HG02759 (cell line): ENCODE measurements around the gene DUT.

Experiments used
- ATAC-seq: cut with Tn5 transposase; IDR thresholded peaks from one replicate; pipeline ENCODE4 v1.9.1; 2021; ENCODE audit warnings: mild to moderate bottlenecking, moderate library complexity; ENCODE audit not compliant: unreplicated experiment

DUT gene

GRCh38 chr15:48330855-48331795 lies at the start of gene DUT:
Gene DUT (plus strand): TSS chr15:48331429. CDS start chr15:48331516, 87 bp downstream.
- peak; percentile 86 for ATAC-seq

DNA sequence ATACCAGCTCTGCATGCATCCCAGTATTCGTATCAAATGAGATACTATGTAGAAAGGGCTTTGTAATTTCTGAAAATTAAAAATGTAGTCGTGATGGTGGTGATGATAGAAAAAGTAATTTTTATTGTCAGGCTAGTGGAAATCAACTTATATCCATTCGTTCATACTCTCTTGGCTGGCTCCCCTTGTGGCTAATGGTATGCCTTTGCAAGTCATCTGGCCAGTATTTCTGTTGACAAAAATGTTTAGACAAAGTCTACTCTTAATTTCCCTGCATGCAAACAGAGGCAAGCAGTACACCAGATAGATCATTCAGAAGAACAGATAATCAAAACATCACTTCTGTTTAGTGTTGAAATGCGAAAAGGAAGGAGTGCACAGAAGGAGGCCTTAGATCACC lies 49.6 kb upstream of the DUT start:
- ATAC-seq, result no peak

- ATAC-seq, result no peak
These were observed 49.0 kb upstream of the DUT start for GRCh38 chr15:48282216-48282615.

GRCh38 chr15:48283396-48284145 lies 47.7 kb upstream of the DUT start:
- ATAC-seq, result no peak

GRCh38 chr15:48285329-48286214 lies 45.7 kb upstream of the DUT start:
- peak; percentile 75 for ATAC-seq

- ATAC-seq, result no peak
These were observed 41.6 kb upstream of the DUT start for GRCh38 chr15:48289628-48290027.

DNA sequence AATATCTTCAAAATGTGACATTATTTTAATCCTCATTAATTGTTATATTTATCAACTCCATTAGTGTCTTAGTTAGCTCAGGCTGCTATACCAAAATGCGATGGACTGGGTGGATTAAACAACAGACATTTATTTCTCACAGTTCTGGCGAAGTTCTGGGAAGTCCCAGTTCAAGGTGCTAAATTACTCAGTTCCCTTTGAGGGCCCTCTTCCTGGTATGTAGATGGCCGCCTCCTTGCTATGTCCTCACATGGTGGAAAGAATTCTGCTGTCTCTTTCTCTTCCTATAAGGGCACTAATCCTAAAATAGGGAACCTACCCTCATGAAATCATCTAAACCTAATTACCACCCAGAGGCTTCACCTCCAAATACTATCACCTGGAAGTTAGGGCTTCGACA lies 38.8 kb upstream of the DUT start:
- no peak for ATAC-seq

DNA sequence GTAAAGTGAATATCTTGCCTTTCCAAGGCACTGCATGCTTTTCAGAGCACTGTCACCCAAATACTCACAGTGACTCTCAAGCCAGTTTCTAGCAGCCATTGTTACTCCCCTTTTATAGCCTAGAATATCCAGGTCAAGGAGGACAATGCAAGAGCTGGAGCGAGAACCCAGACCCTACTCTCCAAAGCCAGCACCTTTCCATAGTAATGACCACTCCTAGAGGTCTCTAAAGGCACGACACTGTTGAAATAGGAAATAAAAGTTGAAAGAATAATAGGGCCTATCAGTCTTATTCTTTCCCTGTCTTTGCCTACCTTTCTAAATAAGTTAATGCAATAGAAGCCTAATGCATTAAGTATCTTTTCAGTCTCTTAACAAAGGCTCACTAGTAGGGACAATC lies 33.6 kb upstream of the DUT start:
- ATAC-seq, result no peak

DNA sequence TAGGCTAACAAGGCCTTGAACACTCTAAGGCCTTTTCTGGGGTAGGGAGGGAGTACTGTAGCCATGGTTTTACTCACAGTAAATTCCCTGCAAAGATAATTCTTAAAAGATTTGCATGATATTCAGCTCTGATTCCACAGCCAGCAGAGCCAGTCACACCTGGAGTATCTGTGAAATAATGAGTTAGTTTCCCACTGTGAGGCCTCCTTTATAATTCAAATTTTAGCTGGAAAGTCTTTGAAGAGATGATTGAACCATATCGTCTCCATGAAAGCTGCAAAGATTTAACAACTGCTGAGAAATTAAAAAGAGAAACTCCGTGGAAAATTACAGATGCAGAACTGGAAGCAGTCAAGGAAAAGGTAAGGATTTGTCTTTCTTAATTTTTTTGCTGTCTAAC lies 32.3 kb upstream of the DUT start:
- ATAC-seq, result no peak

- ATAC-seq, result no peak
These were observed 31.2 kb upstream of the DUT start for GRCh38 chr15:48300038-48300437.

DNA sequence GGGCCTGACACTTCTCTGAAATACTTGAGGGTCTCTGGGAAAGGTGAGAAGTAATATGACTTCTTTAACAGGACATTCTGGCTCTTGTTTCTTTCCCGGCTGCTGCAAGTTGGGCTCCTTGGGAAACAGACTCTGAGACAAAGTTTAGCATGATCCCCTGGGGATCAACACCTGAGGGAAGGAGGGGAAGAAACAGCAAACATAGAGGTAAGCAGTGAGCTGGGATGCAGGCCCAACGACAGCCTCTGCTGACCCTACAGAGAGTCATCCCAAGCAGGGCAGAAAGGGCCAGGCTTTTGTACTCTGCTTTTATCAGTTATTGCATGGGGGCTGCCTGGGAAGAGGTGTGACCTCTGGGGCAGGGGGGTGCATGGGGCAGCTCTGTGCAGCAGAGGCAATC lies 26.8 kb upstream of the DUT start:
- no peak for ATAC-seq

DNA sequence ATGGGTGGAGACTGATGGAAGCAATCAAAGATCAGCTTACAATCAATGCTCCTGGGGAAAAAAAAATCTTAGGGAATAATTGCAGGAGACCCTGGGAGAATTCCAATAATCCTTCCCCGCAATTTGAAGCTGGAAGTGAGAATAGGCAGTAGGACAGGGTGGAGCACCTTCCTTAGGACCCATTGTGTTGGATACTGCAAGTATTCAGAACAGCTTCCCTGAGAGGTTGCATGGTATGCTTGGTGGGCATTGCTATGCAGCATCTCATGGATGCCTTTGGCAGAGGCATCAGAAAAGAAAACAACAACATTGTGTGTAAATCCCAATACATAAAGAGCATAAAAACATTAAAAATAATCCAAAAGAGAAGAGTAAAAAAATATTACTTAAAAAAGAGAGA lies 24.6 kb upstream of the DUT start:
- no peak for ATAC-seq

DNA sequence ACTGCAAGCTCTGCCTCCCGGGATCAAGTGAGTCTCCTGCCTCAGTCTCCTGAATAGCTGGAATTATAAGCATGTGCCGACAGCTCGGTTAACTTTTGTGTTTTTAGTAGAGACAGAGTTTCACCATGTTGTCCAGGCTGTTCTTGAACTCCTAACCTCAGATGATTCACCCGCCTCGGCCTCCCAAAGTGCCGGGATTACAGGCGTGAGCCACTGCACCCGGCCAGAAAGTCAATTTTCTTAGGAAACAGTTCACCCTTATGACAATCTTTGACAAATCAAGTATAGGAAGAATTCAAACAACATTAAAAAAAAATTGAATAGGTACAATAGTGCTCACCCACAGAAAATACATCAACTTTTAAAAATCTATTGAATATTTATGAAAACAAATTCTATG lies 23.6 kb upstream of the DUT start:
- ATAC-seq, result no peak

GRCh38 chr15:48309740-48310139 lies 21.5 kb upstream of the DUT start:
- no peak for ATAC-seq

DNA sequence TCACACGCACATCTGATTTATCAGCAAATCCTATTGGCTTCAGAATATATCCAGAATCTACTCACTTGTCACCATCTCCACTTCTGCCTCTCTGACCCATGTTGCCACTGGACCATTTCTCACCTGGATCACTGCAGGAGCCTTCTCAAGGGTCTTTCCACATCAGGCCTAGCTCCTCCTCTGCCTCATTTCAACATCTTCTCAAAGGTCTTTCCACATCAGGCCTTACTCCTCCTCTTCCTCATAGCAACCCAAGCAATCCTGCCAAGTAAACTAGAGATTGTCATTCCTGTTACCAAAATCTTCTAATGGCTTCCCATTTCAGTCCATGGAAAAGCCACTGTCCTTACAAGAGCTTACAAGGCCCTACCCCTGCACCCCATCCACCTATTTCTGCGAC lies 18.0 kb upstream of the DUT start:
- ATAC-seq, result no peak

- no peak for ATAC-seq
These were observed 16.2 kb upstream of the DUT start for GRCh38 chr15:48315041-48315440.

DNA sequence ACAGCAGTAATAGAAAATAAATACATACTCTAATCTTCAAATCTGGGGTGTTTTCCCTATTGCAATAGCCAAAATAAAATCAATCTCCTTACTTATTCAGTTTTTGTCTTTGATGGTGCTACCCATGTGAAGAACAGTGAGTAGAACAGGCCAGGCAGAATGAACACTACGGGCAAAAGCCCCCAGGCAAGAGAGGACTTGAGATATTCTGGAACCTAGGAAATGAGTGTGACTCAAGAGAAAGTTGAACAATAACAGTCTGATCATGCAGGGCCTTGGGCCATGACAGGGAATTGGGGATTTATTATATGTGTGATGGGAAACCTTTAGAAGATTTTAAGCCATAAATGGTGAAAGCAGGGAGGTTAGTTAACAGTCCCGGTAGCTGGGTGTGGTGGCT lies 14.0 kb upstream of the DUT start:
- ATAC-seq, result no peak

DNA sequence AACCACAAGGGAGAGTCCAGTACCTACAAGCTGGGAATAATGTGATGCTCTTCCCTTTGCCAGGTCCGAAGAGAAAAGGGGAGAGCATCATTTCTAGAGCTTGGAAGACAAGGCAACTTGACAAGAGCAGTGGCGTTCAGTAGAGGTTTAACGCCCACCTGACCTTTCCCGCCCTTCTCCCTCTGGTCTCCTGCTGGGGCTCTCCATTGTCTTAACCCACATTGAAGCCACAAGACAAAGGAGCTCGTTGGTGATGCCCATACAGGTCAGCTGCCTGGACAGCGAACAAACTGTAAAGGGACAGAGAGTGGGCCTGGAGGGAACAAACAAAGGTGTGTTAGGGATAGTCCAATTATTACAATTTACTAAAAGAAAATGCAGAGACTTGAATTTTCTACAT lies 13.1 kb upstream of the DUT start:
- ATAC-seq, result no peak

- ATAC-seq, result no peak
These were observed 7.9 kb upstream of the DUT start for GRCh38 chr15:48323294-48323693.

GRCh38 chr15:48324949-48325348 lies 6.3 kb upstream of the DUT start:
- ATAC-seq, result no peak

DNA sequence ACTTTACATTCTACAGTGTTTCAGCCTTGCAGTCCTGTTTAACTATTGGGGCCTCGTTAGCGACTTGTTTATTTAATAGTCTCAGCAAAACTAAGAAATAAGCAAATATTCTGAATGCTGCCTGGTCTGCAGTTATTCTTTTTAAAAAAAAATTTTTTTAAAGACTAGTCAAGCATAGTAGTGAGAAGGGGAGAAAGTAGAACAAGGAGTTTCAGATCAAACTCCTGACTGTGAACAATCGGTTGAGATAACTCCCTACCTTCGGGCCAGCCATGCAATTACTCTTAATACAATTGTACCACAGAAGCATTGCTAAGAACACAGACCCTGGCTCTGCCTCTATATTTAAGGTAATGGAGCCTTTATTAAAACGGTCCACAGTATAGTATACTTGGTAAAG lies 5.8 kb upstream of the DUT start:
- no peak for ATAC-seq
